Nephron progenitor cell (in vitro differentiated cells): ENCODE results near the gene SCN11A.

Experiments used
- DNase-seq: peaks from one replicate; pipeline ENCODE4 v3.0.0; 2021
- H3K27ac Mint-ChIP-seq: 2 replicates; pipeline ENCODE4 v1.8.0; 2021; ENCODE audit warnings: mild to moderate bottlenecking, moderate library complexity, mixed read lengths
- H3K27me3 Mint-ChIP-seq: 2 replicates; pipeline ENCODE4 v1.8.0; 2021; ENCODE audit warnings: mild to moderate bottlenecking, low read depth, mixed read lengths; ENCODE audit not compliant: poor library complexity
- H3K36me3 Mint-ChIP-seq: 2 replicates; pipeline ENCODE4 v1.8.0; 2021; ENCODE audit warnings: low read depth, mixed read lengths
- H3K4me1 Mint-ChIP-seq: 2 replicates; pipeline ENCODE4 v1.8.0; 2021; ENCODE audit warnings: mixed read lengths
- H3K4me3 Mint-ChIP-seq: 2 replicates; pipeline ENCODE4 v1.8.0; 2021; ENCODE audit warnings: mild to moderate bottlenecking, moderate library complexity, mixed read lengths
- H3K9me3 Mint-ChIP-seq: 2 replicates; pipeline ENCODE4 v1.8.0; 2021; ENCODE audit warnings: mild to moderate bottlenecking, moderate library complexity, mixed read lengths
- TF ChIP-seq, protein P1 (sequence below): fragments of 200-600 bp; sonication (generic); IDR thresholded peaks from 2 replicates; pipeline ENCODE4 v1.5.0; 2021; ENCODE audit warnings: antibody characterized with exemption

SCN11A gene

GRCh38 chr3:39013921-39014509 lies 37.7 kb downstream of the SCN11A start:
- no peak for DNase-seq

DNA sequence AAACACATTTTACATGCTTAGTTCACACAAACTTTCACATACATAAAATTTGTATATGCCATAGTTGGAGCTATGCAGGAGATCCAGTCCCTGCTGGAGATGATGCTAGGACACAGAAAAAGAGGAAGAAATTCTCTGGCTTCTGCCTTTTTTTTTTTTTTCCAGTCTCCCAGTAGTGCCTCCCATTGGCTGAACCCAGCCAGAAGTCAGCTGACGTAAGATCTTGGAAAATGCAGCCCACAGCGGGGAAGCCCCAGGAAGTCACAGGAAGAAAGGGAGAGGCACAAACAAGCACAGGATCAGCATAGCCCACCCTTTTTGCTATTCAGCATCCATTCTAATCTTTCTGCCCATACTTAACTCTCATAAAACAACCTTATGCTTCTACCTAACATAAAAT lies 38.5 kb downstream of the SCN11A start:
- no peak overlapping the region for H3K4me3 Mint-ChIP-seq
- H3K9me3 Mint-ChIP-seq = peaks cover 12% of the 10 kb centered on the region
- H3K27me3 Mint-ChIP-seq = no peaks in the 10 kb centered on the region
- peaks cover 4% of the 10 kb centered on the region for H3K36me3 Mint-ChIP-seq
- TF ChIP-seq, protein P1, sequence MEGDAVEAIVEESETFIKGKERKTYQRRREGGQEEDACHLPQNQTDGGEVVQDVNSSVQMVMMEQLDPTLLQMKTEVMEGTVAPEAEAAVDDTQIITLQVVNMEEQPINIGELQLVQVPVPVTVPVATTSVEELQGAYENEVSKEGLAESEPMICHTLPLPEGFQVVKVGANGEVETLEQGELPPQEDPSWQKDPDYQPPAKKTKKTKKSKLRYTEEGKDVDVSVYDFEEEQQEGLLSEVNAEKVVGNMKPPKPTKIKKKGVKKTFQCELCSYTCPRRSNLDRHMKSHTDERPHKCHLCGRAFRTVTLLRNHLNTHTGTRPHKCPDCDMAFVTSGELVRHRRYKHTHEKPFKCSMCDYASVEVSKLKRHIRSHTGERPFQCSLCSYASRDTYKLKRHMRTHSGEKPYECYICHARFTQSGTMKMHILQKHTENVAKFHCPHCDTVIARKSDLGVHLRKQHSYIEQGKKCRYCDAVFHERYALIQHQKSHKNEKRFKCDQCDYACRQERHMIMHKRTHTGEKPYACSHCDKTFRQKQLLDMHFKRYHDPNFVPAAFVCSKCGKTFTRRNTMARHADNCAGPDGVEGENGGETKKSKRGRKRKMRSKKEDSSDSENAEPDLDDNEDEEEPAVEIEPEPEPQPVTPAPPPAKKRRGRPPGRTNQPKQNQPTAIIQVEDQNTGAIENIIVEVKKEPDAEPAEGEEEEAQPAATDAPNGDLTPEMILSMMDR = no peak
- H3K4me1 Mint-ChIP-seq = peaks cover 10% of the 10 kb centered on the region
- no peak for DNase-seq
- no peak overlapping the region for H3K27ac Mint-ChIP-seq

More at GRCh38 chr3:39013921-39014509, 37.7 kb downstream of the SCN11A start:
- H3K9me3 Mint-ChIP-seq = peaks cover 10% of the 10 kb centered on the region
- H3K27me3 Mint-ChIP-seq = no peaks in the 10 kb centered on the region
- no peak overlapping the region for H3K27ac Mint-ChIP-seq
- TF ChIP-seq, protein P1 = no peak
- H3K36me3 Mint-ChIP-seq = peaks cover 4% of the 10 kb centered on the region
- H3K4me3 Mint-ChIP-seq = no peak overlapping the region
- peaks cover 10% of the 10 kb centered on the region for H3K4me1 Mint-ChIP-seq

- Mint-ChIP-seq H3K9me3 (peaks cover 21% of the 10 kb centered on the region), H3K4me1 (no peaks in the 10 kb centered on the region), H3K27ac (no peak overlapping the region), H3K4me3 (no peak overlapping the region), H3K27me3 (no peaks in the 10 kb centered on the region), H3K36me3 (peaks cover 4% of the 10 kb centered on the region)
- DNase-seq = no peak
- TF ChIP-seq, protein P1 = no peak
Observed at GRCh38 chr3:39011191-39011736, 40.5 kb downstream of the SCN11A start.

DNA sequence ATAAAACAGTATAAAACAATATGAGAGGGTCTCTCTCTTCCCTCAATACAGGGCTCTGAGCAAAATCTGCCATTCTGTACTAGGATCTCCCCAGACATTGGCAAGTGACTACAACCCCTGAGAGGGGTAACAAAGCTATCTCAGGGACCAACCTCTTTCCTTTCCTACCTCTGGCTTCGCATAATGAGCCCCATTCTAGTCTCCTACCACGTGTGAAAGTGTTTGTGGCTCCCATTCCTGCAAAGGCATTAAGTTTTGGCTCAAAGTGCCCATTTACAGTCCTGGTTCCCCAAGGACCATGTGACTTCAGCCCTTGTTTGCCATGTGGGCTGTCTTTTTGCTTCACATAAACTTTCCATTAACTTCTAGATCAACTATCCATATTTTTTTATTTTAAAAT lies 46.4 kb downstream of the SCN11A start:
- Mint-ChIP-seq H3K4me3 (no peak overlapping the region), H3K27me3 (peaks cover 3% of the 10 kb centered on the region), H3K27ac (no peak overlapping the region), H3K4me1 (no peaks in the 10 kb centered on the region), H3K36me3 (peaks cover 9% of the 10 kb centered on the region), H3K9me3 (peaks cover 37% of the 10 kb centered on the region)
- TF ChIP-seq, protein P1 = no peak
- DNase-seq = no peak
